ENCODE data around the gene DNAH8.

Gene DNAH8

GRCh38 chr6:39005774-39006173 lies 290.7 kb downstream of the DNAH8 start:
- DNase-seq: no peak

GRCh38 chr6:39007575-39007974 lies 292.5 kb downstream of the DNAH8 start:
- DNase-seq: no peak

DNA sequence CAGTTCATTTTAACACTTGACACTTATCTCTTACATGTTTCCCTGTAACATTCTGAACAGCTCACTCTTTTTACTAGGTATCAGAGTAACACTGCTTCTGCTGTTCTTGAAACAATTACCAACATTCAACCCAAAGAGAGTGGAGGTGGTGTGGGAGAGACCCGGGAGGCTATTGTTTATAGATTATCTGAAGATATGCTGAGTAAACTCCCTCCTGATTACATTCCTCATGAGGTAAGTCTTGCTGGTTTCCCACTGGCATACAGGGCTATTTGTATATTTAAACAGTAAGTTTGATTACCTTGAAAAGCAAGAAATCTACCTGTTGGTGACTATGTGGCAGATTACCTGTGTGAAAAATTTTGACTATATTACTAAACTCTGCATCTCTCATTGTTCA lies 293.6 kb downstream of the DNAH8 start:
- no peak for DNase-seq

GRCh38 chr6:39009476-39009875 lies 294.4 kb downstream of the DNAH8 start:
- DNase-seq: no peak

- DNase-seq: no peak
These were observed 301.9 kb downstream of the DNAH8 start for GRCh38 chr6:39016839-39017546.

DNA sequence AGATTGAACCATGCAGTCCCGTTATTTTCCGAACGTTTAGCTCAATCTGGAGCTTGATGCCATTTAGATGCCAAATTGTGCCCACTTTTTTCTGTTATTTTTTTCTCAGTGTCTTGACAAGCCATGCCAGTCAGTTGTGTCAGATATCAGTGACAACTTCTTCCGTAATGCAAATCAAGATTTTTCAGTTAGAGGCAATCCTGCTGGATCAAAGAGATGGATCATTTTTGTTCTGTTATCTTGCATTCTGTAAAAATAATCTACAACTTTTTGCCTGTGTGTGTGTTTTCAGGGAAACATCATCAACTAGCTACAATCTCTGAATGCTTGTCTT lies 302.4 kb downstream of the DNAH8 start:
- no peak for DNase-seq

DNA sequence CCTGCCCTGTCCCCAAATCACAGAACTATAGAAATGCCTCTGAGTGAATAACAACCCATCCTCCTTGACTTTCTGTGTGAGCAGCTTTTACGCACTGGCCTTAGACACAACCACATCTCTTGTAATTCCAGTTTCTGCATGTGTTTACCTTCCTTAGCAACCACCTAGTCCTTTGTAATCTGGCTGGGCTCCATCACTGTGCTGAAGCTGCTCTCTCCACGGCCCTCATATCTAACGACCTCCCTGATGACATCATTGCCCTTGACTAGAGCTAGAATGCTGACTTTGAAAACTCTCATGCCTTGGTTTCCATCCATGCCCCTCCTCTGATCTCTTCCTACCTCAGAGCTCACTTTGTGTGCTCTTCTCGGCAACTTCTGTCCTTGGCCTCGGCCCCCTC lies 303.0 kb downstream of the DNAH8 start:
- no peak for DNase-seq

- DNase-seq: no peak
These were observed 305.0 kb downstream of the DNAH8 start for GRCh38 chr6:39020136-39020535.

DNA sequence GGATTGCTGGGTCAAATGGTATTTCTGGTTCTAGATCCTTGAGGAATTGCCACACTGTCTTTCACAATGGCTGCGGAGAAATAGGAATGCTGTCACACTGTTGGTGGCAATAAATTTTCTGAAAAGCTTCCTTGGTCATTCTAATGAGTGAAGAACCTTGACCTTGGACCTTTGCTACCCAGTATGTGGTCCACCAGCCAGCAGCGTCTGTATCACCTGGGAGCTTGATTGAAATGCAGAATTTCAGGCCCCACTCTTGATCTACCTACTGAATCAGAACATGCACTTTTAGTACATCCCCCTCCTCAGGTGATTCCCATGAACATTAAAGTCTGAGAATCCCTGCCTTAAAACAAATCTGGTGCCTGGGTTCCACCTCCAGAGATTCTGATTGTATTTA lies 305.9 kb downstream of the DNAH8 start:
- DNase-seq: no peak

GRCh38 chr6:39021779-39022178 lies 306.7 kb downstream of the DNAH8 start:
- no peak for DNase-seq

- no peak for DNase-seq
These were observed 311.1 kb downstream of the DNAH8 start for GRCh38 chr6:39026175-39026574.

GRCh38 chr6:39029156-39030011 lies 314.3 kb downstream of the DNAH8 start:
- DNase-seq: no peak

DNA sequence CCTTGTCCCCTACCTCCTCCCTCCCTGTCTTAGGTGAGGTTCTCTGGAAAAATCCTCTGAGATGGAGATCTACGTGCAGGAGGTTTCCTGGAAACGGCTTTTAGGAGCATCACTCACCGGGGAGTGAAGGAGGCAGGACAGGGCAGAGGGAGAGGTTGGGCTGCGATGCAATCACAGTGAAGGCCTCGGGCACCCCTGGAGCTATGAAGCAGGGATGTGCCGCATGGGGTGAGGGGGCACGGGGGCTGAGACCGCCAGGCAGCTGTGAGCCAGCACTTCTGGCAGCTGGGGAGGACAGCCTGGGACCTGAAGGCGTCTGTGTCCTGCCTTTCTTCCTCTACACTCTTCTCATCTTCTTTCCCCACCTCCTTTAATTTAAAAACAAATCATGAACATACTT lies 320.6 kb downstream of the DNAH8 start:
- DNase-seq: no peak

- no peak for DNase-seq
These were observed 322.0 kb downstream of the DNAH8 start for GRCh38 chr6:39037082-39037508.

DNA sequence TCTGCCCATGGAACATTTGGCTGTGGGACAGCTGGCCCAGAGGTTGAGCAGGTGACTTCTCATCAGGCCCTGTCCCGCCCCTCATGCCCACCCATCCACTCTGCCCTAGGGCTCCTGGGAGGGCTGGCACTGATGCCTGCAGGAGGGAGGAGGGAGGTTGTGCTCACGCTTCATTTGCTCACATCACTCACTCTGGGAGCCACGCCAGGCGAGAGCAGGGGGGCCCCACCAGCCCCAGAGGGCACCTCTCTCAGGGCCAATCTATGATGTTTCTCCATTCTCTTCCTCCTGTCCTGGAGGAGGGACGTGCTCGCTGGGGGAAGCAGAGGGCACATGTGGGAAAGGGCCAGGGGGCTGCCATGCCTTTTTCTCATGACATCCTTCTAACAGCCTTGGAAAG lies 322.6 kb downstream of the DNAH8 start:
- DNase-seq: peak in 1 of 58 donors; percentile 8

DNA sequence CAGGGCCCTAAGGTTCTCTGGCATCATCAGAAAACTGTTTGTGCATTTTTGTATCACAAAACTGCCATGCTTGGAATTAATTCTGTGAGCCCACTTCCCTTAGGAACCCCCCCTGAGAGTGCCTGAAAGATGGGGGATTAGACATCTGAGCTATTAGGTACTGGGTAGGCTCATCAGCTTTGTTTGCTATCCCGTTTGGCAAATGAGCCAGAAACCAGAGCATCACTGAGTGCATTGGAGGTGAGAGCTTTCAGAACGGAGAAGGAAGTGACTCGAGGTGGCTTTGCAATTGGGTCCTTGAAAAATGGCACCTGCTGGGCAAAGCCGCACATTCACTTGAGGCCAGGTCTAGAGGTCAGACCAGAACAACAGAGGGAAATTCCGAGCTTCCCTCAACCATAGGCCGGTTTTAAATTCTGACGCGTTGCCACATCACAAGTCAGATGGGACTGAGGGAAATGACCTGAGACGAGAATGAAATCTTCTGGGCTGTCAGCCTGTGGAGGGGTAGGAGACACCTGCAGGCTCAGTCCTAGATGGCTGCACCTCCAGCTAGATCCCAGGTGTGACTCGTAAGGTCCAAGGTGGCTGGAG lies 325.1 kb downstream of the DNAH8 start:
- no peak for DNase-seq

- no peak for DNase-seq
These were observed 326.0 kb downstream of the DNAH8 start for GRCh38 chr6:39041072-39041471.

DNA sequence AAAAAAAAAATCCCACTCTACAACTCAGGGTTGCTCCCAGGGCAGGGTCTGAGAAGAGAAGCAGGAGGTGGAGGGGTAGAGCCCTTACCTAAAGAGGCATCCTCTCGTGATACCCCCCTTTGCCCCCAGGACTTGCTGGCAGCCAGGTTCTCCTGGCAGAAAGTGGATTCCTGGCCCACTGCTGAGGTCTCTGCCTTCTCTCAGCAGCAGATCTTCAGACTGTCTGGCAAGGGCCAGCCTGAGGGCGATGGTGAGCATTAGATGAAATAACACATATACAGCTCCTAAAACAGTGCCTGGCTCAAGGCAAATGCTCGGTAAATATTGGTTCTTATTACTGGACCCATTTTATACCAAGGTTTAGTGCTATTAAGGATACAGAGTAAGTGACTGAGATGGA lies 328.7 kb downstream of the DNAH8 start:
- no peak for DNase-seq

GRCh38 chr6:39044181-39044580 lies 329.1 kb downstream of the DNAH8 start:
- DNase-seq: no peak

DNA sequence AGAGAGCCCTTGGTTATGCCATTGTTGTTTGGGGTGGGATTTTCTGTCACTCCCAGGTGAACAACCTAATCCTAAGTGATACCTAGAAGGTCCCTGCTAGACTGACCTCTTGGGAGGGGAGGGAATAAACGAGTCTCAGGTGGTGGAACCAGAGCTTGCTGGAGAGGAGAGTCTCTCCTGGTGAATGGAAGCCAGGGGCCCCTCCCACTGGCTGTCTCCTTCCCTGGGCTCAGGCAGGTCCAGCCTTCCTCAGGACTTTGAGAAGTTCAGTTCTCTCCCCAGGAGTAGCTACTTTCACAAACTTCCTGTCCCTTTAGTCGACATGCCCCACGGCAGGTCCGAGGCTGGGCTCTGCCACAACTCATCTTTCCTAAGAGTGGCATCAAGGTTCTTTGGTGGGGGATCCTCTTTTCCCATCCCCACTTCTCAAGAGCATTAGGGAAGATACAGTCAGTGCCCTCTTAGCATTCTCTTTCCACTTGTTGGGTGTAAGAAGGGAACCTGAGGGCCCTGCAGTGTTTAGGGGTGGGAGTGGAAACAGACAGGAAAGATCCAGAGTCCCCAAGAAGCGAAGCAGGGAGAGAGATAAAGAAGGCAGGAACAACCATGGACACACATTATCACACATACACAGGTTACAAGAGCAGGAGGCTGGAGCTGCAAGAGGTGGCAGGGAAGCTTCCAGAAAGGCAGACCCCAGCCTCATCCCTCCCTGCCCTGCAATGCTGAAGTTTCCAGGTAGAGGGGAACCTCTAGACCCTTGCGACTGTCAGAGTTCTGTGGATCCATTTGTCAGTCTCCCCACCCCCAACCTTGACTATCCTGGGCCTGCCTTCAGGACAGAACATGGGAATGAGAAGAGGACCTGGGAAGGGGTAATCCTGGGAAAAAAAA lies 332.6 kb downstream of the DNAH8 start:
- no peak for DNase-seq

Data from anterior cingulate cortex (tissue), 58 donors.